SK-N-MC (cell line): ENCODE data around the gene BRSK2.

Source experiments
- EZH2 ChIP-seq: fragments of 200-600 bp; sonication (generic); IDR thresholded peaks from one replicate; pipeline ENCODE4 v1.6.1; 2017; ENCODE audit warnings: antibody characterized with exemption
- FOXP2 ChIP-seq: optimal IDR thresholded peaks from 2 replicates; pipeline ENCODE3; 2011; ENCODE audit warnings: mild to moderate bottlenecking, moderate library complexity; ENCODE audit not compliant: insufficient read depth; ENCODE audit errors: extremely low read length, control extremely low read depth
- POLR2AphosphoS5 ChIP-seq: IDR thresholded peaks from 2 replicates; pipeline ENCODE4 v1.6.1; 2012; ENCODE audit warnings: mild to moderate bottlenecking, low read depth, low read length, borderline replicate concordance

- TF ChIP-seq FOXP2 (no peak), EZH2 (no peak), POLR2AphosphoS5 (no peak)
These were observed 10.8 kb downstream of the BRSK2 start for GRCh38 chr11:1400317-1401170.
